T47D (cell line): ENCODE measurements around the gene WDR86.

Source experiments
- DNase-seq, 2 experiments: peaks; one replicate each; pipeline versions ENCODE4 v3.0.0 to v3.0.0-alpha.2; 2011 to 2012; ENCODE audit warnings: low read depth in 1 of 2, low spot score in 1 of 2
- JUND ChIP-seq: IDR thresholded peaks from 2 replicates; pipeline ENCODE4 v1.6.1; 2012; ENCODE audit warnings: low read depth
- in situ Hi-C: cut with HindIII; loops from 2 replicates; pipeline ENCODE4 v1.10.0; 2016; ENCODE audit warnings: low sequenced_read_pairs, low pct_unique_long_range_greater_than_20kb

Gene WDR86

DNA sequence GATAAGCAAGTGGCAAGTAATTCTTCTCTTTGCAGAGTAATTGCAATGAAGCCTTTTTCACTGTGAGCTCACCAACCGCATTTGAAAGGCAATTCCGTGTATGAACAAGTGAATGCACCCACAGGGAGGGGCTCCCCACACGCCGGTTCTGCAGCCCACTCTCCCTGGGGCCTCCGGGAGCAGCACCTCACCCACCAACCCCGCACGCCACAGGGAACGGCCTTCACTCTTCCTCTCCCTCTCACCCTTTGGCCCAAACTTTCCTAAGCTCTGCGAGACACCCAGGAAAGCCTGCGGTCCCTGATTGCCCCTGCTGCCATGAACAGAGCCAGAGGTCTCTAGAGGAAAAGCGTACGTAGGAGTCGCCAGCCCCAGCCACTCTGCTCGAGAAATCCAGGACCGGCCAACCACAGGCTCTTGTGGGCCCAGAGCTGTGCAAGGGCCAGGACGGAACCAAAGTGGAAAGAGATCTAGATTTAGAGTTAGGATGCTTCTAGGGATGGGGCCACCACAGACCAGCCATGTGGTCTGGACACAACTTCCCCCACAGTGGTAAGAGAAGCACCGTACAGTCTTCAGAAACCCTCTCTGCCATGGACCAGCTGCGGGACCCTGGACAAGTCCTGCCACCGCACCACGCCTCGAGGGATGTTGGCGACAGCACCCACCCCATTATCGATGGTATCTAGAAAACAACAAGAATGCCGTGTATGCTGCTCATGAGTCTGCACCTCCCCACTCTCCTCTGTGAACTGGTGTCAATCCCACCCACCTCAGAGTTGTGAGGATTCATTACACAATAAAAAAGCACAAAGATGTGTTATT lies 3.6 kb downstream of the WDR86 start:
- in situ Hi-C loops, result no loop called here

DNA sequence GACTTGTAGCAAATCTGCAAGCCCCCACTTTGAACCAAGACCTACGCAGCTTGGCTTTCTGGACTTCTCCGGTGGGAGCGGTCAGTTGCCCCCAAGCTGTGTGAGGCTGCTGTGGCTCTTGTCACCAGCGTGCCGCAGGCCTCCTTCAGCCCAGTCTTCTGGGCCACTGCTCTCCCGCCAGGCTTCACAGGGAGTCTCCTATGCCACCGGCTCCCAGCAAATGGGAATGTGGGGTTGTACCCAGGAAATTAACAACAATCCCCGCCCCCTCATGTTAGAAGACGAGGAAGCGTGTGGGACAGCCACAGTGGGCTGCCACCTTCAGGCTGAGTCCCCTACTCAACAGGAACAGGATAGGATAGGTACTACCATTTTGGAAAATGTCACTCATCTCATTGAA lies 4.2 kb downstream of the WDR86 start:
- in situ Hi-C loops, result no loop called here
- DNase-seq, result no peak
- TF ChIP-seq JUND, result no peak

More for the DNA sequence above, 3.6 kb downstream of the WDR86 start:
- no peak for DNase-seq
- no peak for TF ChIP-seq JUND

DNA sequence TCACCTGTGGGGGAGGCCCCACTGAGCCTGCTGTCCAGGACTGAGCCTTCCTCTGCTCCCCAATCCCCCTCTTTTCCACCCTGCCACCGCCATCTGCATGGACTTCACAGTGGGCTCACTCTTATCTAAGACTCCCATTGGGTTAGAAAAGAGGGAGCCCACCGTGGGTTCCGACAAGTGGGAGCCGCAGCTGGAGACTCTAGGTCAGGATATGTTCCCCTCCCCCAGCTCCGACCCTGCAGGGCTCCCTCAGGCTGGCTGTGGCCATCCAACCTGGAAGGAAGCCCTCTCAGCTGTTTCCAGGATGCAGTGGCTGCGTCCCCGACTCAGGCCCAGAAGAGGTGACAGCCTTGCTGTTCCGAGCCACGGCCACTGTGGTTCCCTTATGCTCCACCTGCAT lies 4.8 kb downstream of the WDR86 start:
- no peak for DNase-seq
- in situ Hi-C loops, result no loop called here
- TF ChIP-seq JUND, result no peak

DNA sequence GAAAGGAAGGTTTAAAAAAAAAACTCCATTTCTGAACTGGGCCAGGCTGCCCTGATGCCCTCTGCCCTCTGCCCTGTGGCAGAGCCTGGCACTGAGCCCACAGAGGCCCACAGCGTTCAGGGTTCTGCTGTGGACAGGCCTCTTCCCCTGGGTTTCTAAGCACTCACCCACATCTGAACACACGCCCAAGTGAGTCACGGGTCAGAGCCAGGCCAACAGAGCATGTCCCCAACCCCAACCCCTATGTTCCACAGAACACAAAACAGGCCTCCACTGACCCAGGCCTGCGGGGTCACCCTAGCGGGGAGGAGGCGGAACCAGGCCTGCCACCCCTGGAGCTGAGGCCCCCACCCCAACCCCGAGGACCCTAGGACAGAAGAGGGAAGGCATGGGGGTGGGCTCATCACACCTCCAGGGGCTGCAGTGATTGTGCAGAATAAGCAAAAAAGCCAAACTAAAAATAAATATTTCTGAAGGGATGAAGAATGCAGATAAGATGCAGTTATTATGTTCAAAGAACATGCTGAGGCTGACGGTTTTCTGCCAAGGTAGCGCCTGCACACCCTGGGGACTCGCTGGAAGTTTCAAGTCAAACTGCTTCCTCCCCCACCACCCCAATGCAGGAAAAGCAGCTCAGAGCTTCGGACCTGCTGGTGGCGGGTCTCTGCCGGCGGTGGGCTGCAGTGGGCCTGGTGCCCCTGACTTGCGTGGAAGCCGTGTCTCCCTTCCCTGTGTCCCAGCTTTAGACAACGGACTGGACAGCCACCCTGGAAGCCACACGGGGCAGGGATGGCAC lies 5.4 kb downstream of the WDR86 start:
- no peak for TF ChIP-seq JUND
- in situ Hi-C loops, result no loop called here
- DNase-seq, result no peak

DNA sequence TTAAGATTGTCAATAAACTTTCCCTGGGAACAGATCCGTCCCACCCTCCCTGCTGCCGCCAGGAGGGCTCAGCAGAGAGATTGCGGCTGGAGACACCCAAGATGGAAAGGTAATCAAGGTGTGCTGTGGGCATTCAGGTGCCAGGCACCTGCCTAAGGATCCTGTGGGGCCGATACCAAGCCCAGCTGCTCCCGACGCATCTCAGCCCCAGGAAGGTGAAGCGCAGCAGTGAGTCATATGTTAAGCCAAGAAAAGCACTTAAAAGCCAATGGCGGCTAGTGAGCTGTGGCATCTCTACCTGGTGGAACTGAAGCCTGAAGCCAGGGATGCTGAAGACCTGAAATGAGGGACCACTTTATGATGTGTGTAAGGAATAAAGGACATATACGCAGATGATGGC lies 6.1 kb downstream of the WDR86 start:
- no peak for TF ChIP-seq JUND
- no peak for DNase-seq
- in situ Hi-C loops, result no loop called here

DNA sequence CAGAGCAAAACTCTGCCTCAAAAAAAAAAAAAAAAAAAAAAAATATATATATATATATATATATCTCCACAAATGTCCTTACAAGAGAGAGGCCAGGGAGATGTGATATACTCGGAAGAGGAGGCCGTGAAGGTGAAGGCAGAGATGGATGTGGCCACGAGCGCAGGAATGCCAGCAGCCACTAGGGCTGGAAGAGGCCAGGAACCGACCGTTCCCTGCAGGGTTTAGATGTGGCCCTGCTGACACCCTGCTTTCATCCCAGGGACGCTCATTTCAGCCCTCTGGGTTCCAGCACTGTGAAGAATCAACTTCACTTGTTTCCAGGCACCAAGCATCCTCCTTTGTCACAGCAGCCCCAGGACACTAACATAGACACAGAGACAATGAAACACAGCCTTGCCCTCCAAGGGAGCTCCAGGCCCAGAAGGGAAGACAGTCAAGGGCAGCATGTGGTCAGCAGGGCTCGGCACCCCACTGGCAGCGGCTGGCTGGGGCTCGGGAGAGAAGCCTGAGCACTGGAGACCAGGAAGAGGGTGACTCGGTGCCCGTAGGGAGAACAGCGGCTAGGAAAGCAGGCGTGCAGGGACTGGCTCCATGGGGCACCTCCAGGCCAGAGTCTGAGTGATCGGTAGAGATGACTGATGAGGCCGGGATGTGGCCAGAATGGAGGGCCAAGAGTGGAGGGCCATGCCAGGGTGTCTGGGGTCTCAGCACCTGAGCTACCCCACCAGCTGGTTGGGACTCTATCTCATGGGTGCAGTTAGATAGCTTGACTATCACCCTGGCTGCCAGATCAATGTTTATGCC lies 7.6 kb downstream of the WDR86 start:
- in situ Hi-C loops, result no loop called here
- DNase-seq, result no peak
- no peak for TF ChIP-seq JUND

DNA sequence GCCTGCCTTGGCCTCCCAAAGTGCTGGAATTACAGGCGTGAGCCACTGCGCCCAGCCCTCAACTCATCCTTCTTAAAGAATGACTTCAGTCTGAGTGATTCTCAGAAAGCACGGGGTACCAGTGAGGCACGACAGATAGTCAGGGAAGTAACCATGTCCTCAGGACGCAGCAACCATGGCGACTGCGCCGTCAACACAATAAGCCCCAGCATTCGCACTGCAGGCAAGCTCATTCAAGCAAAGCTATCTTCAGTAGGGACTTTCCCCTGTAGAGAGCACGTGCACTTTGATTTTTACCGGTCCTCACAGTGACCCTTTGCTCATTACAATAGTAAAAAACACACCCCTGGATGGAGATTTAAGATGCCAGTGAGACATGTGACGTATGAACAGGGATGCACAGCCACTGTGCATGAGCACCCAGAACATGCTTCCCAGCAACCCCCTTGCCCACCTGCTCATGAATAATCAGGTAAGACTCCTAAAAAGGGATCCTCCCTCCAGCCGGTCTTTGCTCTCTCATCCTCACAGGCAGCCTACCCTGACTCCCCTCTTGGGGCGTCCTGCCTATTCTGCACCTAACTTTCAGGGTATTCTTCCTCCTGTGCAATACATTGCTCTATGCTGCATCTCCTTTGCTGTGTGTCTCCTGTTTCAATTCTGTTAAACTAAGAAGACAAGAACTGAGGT lies 9.1 kb downstream of the WDR86 start:
- in situ Hi-C loops, result no loop called here
- no peak for DNase-seq
- no peak for TF ChIP-seq JUND

DNA sequence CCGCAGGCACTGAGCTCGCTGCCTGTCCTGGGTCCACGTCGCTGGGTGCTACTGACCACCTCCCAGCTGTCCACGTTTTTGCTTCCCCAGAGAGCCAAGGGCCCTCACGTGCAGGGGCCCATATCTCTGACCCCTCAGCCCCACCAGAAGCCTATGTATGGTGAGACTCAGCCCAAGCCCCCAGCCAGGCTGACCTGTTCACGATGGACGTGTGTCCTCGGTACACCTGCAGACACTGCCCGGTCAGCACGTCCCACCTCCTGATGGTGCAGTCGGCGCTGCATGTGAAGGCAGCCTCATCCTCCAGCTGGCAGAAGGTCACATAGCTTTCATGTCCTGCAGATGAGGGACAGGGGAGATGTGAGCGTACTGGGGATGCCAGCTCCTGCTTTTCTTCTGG lies 9.9 kb downstream of the WDR86 start:
- no peak for DNase-seq
- in situ Hi-C loops, result no loop called here
- TF ChIP-seq JUND, result no peak

DNA sequence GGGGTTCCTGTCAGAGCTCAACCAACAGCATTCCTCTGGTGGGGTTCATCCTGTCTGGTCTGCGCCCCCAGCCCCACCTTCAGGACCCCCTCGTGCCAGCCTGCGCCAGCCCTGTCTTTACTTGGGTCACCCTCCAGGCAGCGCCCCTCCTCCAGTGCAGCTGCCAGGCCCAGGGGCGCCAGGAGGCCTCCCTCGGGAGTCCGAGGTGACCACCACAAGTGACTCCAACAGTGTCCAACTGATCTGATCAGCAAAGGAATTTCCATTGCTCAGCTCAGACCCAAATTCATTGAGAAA lies 10.6 kb downstream of the WDR86 start:
- TF ChIP-seq JUND, result no peak
- in situ Hi-C loops, result no loop called here
- DNase-seq, result no peak

DNA sequence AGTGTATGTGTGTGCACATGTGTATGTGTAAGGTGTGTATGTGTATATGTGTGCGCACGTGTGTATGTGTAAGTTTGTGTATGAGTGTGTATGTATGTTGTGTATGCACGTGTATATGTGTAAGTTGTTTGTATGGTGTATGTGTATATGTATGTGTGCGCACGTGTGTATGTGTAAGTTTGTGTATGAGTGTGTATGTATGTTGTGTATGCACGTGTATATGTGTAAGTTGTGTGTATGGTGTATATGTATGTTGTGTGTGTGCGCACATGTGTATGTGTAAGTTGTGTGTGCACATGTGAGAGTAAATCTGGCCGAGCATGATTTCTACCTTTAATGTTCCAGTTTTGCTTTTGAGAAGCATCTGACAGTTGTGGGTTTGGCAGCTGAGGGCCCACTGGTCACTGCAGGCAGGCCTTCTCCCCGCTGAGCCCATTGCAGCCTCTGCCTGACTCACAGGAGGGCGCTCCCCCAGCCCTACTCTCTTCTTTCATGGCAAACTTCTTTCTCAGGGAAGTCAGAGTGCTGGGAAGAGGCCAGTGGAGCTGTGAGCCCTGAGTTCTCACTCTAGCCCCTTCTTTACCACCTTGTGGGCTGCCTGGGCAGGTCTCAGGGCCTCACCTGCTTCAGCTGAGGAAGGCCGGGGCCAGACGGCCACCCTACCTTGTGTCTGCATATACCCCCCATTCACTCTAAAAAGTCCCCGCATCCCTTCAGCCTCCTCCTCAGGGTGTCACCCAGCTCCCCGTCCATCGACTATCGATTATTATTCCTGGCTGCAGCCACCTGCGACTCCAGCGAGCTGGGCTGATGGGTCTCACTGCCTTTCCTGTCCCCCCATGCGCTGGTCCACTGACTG lies 11.2 kb downstream of the WDR86 start:
- in situ Hi-C loops, result no loop called here
- DNase-seq, result no peak
- no peak for TF ChIP-seq JUND

DNA sequence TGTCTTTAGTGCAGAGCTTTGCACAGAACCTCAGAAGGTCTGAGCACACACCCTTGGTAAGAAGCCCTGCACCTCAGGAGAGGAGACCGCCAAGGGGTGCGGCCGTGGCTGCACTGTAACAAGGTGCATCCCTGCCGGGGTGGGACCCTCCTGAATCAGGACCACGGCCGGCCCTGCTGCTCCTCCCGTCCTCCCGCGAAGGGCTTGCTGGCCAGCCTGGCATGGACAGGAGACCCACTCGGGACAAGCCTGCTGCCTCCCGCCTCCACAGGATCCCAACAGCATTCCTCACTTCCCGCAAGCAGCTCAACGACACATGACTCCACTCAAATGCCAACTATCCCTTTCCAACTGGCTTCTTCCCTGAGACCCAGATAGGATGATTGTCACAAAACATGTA lies 12.8 kb downstream of the WDR86 start:
- TF ChIP-seq JUND, result no peak
- no peak for DNase-seq
- in situ Hi-C loops, result no loop called here

DNA sequence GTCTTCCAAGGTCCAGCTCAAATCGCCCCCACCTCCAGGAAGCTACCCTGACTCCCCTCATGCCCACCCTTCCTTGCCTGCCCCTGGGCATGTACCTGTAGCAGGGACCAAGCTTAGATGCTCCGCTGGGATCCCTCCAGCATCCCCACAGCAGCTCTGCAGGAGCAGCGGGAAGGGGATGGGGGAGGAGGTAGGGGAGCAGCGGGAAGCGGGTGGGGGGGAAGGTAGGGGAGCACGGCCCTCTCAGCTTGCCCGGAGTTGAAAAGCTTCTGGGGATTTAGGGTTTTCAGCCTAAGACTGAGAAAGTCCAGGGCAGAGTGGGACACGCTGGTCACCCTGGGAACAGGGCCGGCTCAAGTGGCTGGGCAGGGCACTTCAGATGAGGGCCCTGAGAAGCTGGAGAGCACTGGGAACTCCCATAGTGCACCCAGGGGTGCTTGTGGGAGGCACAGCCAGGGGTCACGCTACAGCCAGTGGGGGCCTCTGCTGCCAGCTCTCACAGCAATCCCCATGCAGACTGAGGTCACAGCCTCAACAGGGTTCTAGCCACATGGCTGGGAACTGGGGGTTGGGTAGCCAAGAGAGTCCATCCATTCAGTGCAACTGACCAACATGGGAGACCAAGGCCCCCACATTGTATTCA lies 13.4 kb downstream of the WDR86 start:
- in situ Hi-C loops, result no loop called here

More for the DNA sequence above, 13.4 kb downstream of the WDR86 start:
- no peak for TF ChIP-seq JUND
- no peak for DNase-seq
